ENCODE measurements around the gene IPO9.
"Not testable (repeated sequence)": the region's sequence is repeated elsewhere in the genome, so short reads cannot be mapped to it uniquely, and the experiment has no call there.

Gene IPO9

DNA sequence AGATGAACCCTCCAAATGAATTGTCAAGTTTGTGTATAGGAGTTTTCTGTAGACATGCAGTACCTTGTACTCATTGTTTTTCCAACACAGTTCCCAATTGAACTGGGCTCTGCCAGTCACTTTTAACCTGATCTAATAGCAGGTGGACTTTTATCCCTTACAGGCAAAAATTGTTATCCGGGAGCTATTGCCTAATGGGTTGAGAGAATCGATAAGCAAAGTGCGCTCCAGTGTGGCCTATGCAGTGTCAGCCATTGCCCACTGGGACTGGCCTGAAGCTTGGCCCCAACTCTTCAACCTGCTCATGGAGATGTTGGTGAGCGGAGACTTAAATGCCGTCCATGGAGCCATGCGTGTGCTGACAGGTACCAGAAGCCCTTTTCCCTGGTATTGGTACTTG is 19.3 kb downstream of the IPO9 start:
- DNase-seq (ENCODE audit: low spot score): no peak

DNA sequence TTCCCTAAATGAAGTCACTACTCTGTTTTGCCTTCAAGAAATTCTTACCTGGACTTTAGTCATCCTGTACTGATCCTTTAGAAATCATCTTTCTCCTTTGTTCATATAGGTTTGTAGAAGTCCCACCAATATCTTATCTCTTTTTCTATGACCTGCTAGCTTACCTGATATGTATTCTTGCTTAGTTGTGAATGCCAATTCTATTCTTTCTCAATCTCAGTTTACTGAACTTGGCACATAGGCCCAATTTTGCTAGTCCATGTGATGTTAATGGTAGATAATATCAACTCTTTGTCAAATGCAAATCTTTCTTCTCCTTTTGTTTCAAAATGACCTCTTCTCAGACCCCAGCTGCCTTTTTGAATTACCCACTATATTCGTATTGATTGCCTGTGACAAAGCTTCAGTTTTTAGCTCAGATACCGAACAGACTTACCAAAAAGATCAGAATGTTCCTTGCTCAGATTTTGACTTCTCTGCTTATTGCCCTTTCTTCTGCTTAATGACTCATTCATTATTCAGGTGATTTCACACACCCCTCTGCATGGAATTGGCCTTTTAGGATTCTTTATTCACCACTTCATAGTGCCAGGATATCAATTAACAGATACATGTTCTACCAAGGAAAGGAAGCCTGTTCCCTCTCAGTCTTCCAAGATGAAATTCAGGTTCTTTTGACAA is 20.6 kb downstream of the IPO9 start:
- no peak for DNase-seq (ENCODE audit: low spot score)

DNA sequence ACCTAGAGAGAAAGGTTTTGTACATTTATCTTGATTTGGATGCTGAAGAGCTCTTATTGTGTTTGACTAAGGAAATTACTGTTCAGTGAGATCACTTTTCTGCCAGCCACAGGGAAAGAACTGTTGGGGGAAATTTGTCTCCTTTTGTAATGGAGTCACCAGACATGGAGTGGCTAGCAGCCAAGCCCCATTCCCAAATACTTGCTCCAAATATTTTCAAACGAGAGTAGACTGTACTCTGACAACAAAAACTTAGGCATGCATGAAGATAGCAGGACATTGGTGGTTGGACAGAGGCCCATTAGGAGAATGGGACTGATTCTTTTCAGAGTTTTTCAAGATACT is 21.1 kb downstream of the IPO9 start:
- DNase-seq (ENCODE audit: low spot score): peak; percentile 80

DNA sequence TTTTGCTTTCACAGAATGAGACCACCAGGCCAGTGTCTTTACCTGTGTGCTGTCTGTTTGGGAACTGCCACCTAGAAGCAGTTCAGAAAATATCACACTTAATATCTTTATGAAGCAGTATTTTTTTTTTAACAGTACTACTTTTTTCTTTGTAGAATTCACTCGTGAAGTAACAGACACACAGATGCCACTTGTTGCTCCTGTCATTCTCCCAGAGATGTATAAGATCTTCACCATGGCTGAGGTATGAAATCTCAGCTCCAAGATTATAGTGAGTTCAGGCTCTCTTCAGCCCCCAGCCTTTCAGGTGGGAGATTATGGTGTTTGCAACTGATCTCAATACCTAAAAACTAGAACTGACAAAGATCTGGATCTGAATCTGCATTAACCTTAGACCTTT is 23.0 kb downstream of the IPO9 start:
- DNase-seq (ENCODE audit: low spot score): no peak

DNA sequence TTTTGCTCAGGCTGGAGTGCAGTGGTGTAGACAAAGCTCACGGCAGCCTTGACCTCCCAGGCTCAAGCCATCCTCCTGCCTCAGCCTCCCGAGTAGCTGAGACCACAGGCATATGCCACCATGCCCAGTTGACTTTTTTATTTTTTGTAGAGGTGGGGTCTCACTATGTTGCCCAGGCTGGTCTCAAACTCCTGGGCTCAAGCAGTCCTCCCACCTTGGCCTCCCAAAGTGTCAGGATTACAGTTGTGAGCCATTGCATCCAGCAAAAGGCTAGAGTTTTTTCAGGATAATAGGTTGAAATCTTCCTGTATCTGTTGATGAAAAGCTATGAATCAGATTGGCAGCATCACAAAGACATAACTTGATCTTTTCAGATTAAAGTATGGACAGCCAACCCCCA is 27.8 kb downstream of the IPO9 start:
- DNase-seq (ENCODE audit: low spot score): not testable (repeated sequence)

DNA sequence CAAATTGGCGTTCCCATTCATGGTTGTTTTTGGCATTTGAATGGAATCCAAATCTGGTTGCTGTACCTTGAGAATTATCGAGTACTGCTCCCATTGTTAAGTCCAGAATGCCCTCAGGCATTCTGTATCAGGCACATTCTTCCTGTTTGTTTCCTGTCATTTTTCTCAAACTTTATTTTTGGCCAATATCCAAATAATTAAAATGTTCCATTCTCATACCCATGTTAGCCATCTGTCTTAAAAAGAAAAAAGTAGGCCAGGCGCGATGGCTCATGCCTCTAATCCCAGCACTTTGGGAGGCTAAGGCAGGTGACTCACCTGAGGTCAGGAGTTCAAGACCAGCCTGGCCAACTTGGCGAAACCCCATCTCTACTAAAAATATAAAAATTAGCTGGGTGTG is 30.5 kb downstream of the IPO9 start:
- no peak for DNase-seq (ENCODE audit: low spot score)

DNA sequence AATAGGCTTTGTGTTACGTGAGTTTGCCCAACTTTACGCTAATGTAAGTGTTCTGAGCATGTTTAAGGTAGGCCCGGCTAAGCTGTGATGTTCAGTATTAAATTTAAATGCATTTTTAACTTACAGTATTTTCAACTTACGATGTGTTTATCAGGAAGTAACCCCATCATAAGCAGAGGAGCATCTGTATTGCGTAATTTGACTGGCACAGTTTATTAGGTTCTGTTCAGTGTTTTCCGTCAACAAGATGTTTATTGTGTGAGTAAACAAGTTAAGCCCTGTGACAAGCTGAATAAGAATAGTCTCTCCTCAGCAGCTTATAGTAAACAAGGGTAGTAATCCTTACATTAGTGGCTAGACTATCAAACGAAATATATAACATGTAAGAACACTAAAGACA is 32.5 kb downstream of the IPO9 start:
- DNase-seq (ENCODE audit: low spot score): no peak

DNA sequence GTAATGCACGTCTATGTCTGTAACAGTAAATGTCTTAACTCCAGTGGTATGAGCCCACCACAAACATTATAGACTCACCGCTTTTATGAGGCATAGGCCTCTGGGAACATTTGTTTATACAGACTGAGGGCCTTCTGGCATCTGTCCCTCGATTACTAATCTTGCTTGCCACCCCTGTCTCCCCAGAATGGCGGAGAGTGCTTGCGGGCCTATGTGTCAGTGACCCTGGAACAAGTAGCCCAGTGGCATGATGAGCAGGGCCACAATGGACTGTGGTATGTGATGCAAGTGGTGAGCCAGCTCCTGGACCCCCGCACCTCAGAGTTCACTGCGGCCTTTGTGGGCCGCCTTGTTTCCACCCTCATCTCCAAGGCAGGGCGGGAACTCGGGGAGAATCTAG is 41.4 kb downstream of the IPO9 start:
- DNase-seq (ENCODE audit: low spot score): no peak

DNA sequence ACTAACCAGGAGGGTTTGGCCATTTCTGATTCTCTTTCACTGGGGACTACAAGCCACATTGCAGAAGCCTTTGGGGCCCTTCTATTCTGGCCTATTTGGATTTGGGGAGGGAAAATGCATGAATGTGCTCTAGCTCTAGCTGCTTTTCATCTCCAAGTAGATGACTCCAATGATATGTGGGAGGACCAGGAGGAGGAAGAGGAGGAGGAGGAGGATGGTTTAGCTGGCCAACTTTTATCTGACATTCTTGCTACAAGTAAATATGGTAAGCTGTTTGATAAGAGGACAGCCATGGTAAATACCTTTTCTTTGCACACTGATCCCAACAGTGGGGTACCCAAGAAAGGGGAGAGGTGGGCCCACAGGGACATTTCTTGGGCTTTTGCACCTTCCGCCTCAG is 45.7 kb downstream of the IPO9 start:
- DNase-seq (ENCODE audit: low spot score): no peak

DNA sequence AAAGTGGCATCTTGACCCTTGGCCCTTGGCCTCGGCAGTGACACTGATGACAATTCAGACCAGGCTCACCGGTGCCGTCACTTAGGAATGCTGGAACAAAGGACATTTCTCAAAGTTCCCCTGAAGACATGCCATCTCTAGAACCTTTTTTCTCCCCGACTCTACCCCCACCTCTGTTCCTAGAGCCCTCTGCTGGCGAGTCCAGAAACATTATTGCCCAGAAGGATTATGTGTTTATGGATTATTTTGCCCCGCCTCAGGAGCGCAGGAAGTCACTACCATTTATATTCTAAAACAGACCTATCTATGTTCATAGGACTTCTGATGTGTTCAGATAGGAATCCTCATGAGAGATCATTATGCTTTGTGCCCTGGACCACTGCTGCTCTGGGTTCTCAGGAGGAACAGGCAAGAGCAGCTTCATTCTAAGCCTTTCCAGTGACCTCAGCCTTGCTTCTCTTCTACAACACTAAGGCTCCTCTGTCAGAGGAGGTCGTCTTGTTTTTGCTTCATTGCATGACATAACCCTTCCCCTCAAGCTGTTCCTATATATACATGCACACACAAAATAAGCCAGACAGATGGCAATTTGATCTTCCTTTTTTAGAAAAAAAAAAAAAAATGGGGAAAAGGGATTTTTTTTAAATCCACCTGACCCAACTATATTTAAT is 47.3 kb downstream of the IPO9 start:
- peak; percentile 22 for DNase-seq (ENCODE audit: low spot score)

DNA sequence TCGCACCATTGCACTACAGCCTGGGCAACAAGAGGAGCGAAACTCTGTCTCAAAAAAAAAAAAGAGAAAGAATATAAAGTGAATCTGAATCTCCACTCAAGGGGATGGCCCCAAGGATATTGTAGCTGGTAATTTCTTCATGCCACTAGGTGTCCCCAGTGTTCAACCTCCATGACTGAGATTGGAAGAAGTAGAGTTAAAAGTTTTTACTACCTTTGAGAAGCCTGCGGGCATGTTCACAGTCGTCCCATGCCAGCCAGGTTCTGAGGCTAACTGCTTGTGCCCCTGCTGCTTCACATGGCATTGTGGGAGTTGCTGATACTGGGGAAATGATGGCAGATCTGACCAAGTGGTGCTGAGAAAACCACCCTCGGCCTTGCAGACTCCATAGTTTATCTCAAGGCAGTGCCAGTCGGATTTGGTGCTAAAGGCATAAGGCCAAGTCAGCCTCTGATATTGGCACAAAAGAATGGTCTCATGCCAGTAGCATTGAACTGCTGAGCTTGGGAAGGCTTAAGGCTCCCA is 49.0 kb downstream of the IPO9 start:
- DNase-seq (ENCODE audit: low spot score): peak; percentile 67

DNA sequence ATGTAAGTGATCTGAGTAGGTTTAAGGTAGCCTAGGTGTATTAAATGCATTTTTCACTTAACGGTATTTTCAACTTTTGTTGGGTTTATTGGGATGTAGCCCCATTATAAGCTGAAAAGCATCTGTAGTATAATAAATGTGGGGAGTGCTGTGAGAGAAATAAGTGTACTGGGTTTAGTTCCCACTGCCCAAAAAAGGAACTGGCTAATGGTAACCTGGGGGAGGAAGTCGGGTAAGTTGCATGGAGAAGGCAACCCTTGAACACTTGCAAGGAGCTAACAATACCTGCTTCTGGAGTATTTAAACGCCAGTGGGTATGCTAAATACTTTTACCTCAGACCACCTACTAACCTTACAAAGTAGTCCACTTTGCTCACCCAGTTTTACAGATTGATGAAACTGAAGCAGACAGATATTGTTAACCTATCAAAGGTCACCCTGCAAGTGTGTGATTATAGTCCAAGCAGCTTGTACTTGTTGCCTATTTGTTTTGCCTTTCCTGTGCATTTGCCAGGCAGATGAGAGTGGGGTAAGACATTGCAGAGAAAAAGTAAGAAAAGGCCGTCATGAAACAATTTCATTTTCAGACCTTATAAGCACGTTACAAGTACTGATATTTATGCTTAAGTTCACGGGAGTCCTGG is 52.1 kb downstream of the IPO9 start:
- no peak for DNase-seq (ENCODE audit: low spot score)

DNA sequence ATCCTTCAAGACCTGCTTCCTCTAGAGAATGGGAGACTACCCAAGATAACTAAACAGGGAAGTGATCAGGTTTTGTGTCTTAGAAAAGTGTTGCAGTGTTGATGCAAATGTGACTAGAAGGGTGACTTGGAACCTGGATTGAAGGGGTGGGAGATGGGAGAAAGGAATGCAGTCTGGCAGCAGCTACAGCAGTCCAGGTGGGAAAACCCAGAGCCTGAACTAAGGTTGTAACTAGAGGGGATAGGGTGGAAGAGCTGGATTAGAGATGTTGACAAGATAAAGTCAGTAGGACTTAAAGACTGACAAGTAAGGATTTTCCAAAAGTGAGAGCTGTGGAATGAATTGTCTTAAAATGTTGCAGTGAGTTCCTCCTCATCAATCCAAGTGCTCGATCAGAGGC is 52.7 kb downstream of the IPO9 start:
- DNase-seq (ENCODE audit: low spot score): no peak

DNA sequence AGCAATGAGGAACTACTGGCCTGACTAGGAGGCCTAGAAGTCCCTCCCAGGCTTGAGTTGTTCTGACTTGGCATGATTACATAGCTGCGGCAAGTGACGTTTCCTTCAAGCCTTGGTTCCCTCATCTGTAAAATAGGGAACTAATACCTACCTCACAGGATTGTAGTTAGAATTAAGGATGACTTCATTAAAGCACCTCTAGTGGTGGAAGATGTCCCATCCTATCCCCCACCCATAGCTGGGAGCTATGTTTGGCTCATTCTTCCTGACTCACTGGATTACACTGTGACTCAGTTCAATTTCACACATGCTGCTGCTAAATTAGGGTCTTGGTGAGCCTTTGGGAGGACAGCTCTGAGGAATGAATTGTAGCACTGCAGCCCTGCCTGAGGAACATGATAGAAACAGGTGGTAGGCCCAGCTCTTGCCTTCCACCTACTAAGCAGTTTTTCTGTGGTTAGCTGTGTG is 53.7 kb downstream of the IPO9 start:
- peak; percentile 75 for DNase-seq (ENCODE audit: low spot score)

DNA sequence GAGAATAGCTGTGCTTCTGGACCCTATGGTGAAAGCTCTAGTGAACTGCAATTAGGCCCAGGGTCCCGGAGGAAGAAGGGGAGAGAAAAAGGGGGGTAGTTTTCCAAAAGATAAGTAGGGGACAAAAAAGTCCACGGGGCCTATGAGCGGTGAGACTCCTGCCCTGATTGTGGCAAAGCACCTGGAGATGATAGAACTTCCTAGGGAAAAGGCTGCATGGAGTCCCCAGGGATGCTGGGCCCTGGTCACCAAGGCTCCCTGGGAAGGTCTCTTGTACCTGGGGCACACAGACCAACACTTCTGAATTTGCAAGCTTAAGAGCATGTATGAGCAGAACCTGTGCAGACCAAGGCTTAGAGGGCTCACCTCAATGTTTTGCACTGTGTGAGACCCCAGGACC is 54.3 kb downstream of the IPO9 start:
- DNase-seq (ENCODE audit: low spot score): no peak

DNA sequence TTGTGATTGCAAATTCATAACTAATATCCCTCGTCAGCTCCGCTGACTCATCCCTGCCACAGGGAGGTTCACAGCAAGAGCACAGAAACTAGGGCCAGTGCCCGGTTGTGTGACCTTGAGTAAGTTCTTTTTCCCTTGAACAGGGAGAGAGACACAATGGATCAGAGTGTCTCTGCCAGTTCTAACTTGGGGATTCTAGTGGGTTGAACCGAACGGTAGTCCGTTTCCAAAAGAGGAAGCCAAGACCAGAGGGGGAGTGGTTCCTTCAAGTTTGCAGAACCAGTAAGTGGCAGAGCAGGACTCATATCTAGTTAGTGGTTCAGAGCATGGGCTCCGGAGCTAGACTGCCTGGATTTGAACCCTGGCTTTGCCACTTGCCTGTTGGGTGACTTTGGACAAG is 54.8 kb downstream of the IPO9 start:
- DNase-seq (ENCODE audit: low spot score): peak; percentile 65

DNA sequence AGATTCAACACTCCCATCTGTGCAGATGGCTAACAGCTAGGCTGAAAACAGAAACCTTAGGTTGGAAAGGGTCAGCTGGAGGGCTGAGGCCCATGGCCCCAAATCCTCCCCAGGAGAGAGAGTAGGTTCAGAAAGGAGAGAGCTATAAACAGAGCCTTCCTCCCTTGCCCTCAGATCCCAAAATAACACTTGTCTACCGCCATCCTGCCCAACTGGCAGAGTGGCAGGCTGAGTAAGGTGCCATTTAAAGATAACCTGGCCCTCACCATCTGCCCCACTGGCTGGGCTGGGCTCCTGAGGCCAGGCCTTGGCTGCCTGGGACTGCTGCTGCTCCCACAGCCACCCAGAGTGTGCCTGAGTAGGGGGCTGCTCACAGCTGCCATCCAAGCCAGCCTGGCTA is 55.5 kb downstream of the IPO9 start:
- DNase-seq (ENCODE audit: low spot score): no peak

DNA sequence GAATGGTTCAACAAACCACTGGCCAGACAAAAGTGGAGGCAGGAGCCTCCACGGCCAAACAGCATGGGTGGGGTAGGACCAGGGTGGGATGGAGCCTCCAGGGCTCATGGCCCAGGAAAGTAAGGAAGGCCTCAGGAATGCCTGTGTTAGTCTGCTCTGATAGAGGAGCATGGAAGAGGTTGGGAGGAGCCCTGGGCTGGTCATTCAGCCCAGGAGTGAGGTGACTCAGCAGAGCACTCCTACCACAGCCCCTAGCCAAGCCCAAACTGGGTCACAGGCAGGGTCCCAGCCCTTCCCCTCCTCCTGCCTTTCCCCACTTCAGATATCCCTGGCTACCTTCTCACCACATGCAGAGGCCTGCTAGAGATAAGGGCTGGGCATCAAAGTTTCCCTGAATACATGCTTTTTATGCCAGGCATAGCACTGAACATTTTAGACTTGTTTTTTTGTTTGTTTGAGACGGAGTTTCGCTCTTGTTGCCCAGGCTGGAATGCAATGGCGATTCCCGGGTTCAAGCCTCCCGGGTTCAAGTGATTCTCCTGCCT is 56.6 kb downstream of the IPO9 start:
- DNase-seq (ENCODE audit: low spot score): peak; percentile 81

DNA sequence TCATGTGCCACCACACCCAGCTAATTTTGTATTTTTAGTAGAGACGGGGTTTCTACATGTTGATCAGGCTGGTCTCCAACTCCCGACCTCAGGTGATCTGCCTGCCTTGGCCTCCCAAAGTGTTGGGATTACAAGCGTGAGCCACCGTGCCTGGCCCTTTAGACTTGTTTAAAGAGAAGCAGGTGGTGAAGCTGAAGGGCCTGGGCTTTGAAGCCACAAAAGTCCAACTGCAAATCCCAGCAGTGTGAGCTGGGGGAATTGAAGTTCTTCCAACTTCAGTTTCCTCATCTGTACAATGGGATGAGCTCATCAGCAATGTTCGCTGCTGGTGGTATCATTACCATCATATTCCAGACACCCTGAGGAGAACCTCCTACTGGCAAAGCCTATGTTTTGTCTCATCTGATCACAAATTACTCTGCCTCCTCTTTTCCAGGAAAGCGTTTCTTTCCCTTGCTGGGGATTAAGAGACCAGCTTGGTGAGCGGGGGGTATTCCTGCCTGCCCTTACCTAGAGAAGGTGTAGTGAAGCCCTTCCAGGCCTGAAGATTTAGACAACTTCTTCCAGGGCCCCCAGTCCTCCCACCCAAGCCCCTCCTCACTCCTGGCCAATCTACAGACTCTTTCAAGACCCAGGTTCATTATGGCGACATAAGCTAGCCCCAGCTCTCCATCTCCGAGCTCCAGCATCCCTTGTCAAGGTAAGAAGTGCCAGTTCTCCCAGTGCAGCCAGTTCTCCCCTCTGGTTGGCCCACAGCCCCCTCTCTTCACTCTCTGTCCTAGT is 57.3 kb downstream of the IPO9 start:
- DNase-seq (ENCODE audit: low spot score): no peak

DNA sequence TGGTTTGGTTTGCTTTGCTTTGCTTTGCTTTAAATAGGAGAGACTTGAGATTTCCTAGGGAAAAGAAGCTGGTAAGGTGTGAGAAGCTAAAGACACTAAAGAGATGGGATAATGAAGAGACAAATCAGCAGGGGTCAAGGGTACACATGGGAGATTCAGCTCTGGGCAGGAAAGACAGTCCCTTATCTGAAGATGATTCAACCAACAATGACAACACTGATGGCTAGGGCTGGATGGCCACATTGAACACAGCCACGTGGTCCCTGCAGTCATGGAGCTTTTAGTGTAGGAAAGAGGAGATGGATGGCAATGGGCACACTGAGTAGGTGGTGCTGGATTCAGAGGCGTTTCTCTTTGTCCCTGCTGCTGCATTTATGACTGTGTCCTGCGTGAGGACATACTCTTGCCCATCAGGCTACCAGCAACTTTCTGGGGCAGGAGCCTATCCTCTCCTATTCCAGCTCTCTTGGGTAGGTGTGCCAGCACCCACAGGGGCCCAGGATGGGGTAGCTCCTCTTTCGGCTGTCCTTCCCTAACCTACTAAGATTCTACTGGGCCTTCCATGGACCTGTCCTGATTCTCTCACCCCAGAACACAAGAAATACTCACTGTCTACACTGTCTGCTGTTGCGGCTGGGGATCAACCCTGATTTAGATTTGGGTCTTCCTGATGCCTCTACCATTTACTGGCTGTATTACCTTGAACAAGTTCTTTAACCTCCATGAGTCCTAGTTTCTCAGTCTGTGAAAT is 58.3 kb downstream of the IPO9 start:
- DNase-seq (ENCODE audit: low spot score): no peak

DNA sequence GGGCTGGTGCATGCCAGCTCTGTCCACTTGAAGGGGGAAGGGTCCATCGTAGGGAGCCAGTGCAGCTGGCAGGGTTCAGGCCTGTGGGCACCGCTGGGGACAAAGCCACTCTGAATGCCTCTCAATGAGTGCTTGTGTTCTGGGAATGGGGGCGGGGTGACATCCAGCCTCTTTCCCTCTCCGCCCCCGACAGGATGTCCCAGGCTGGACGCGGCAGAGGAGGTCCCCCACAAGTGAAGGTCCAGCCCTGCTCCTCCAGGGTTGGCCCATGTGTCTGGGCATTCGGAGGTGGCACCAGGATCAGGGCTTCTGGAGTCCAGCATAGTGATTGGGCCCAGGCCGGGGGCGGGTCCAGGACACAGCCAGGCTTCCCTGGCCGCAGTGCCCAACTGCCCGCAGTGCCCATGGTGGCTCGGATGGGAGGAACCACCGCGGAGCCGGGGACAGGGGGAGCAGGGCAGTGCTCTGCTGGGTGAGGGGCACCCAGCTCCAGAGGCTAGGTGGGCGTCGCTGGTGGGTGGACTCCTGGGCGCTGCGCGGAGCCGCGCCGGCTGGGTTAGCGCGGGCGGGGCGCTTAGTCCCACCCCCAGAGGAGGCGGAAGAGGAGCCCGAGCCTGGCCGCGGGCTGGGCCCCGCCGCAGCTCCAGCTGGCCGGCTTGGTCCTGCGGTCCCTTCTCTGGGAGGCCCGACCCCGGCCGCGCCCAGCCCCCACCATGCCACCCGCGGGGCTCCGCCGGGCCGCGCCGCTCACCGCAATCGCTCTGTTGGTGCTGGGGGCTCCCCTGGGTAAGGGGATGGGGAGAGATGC is 59.5 kb downstream of the IPO9 start, which contains the start of gene SHISA4:
TSS of gene SHISA4 (plus strand) at position 617 of the 808 bp plus-strand sequence. CDS start at position 714, 97 bp downstream.
- DNase-seq (ENCODE audit: low spot score): peak; percentile 90
